Measurements from ENCODE around the gene IL4R.

DNA sequence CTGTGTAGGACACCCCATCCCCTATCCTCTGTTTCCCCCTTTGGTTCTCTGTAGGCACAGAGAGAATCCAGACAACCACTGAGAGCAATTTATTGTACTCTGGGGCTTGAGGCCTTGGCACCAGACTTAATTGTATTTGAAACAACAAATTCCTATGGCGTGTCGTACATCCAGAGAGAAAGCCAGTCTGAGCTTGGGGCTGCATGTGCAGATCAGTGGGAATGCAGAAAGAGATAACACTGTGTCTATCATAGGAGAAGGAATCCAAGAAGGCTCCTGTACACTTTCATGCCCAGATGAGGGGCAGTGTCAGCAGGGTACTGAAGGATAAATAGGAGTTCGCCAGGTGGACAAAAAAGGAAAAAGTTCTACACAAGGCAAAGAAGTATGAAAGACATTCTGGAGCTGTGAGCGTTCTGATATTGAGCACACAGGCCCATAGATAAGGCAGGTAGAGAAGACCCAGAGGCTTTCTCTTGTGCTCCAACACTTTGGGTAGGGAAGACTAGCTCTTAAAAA, 22.0 kb upstream of the IL4R start:
- TF ChIP-seq CTCF (conservative IDR thresholded peaks at IDR 0.05; ENCODE audit: low read depth, low read length), result no peak
- no peak for TF ChIP-seq EZH2 (IDR thresholded peaks at IDR 0.05; ENCODE audit: low read length, unreplicated experiment)
- no peak for TF ChIP-seq EZH2phosphoT487 (IDR thresholded peaks at IDR 0.05; ENCODE audit: borderline replicate concordance, low read length)

Measured in PC-3 (cell line).